Renal cortical epithelial cell (primary cell): ENCODE measurements around the gene CLEC9A. TPM values are rescaled to one million over a fixed set of nuclear protein-coding genes. Genes with fewer than 3 reads are reported as not detected.

ENCODE experiments used
- DNase-seq: peaks from one replicate; pipeline ENCODE4 v3.0.0-alpha.2; 2011; ENCODE audit warnings: low read depth
- total RNA-seq: library from RNA; depleted of rRNA; stranded (reverse); fragments of >200 nt; gene quantifications from 2 replicates; pipeline ENCODE4 v1.2.3, GENCODE V29; 2014

Gene CLEC9A
- total RNA-seq, 1 donor from 2014 or later = not detected

DNA sequence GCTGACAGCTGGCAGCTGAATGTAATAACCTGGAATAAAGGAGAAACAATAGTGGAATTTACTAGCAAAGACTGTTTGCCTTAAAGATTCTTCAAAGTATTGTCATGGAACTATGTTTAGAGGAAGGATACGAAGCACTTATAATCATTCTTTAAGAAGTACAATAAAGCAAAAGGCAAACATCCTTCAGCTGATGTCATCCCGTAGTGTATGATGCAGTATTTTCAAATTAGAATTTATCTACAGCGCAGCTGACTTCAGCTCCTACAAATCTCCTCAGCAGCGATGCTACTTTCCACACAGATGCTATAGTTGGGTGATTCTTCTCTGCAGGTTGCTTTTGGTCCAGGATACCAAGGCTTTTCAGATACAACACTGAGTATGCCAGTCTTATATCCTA is 36.8 kb downstream of the CLEC9A start:
- DNase-seq = no peak

DNA sequence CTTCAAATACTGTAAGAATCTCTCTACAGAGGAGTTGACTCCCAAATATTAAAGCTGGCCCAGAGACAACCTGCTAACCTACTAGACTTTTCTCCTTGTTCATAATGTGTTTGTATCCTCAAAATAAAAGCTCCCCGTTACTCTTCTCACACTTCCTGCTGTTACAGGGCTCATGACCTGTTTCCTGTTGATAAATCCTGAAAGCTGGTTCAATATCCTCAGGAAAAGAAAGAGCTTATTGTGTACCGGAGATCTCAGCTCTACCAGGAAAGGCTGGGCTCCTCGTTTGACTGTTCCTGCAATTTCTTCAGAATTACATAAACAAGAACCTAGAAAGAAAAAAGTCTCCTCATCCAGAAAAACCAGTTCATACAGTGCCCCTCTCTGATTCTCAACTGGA is 37.5 kb downstream of the CLEC9A start:
- DNase-seq = no peak

DNA sequence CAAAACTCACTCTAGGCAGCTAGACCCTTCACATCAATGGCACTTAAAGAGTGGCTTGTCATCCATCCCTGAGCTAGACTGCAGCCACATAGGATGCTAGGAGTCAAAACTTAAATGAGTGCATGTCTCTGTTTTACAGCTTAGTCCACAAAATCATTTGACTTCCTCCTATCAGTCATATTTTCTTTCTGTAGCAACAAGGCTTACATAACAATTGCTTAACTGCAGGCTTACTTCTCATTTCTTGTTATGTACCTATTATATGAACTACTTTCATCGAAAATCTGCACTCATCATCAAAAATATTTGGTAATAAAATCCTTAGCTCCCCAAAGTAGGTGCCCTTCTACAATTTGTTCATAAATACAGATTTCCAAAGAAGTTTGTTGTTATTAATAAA is 38.2 kb downstream of the CLEC9A start:
- DNase-seq = no peak

GRCh38 chr12:10069099-10069498 is 38.6 kb downstream of the CLEC9A start:
- DNase-seq = no peak

DNA sequence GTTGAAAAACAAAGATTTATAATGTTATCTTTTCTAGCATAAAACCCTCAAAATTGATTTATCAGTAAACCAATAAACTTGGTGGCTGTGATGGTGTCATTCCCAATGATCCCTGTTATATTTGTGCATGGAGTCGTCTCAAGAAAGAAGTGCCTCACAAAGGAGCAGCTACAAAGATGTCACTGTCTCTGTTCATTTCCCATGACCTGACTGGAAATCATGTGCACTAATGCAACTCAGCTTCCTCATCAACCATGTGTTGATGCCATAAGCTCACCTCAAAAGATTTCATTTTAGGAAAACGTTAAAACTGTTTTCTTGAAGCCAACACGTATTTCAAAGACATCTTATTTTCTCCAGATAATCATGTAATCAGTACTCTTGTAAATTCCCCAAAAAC is 39.5 kb downstream of the CLEC9A start:
- DNase-seq = no peak

GRCh38 chr12:10070380-10070779 is 39.9 kb downstream of the CLEC9A start:
- DNase-seq = no peak

GRCh38 chr12:10072131-10072530 is 41.6 kb downstream of the CLEC9A start:
- no peak for DNase-seq

GRCh38 chr12:10073261-10073660 is 42.8 kb downstream of the CLEC9A start:
- DNase-seq = no peak

GRCh38 chr12:10075451-10075850 is 45.0 kb downstream of the CLEC9A start:
- no peak for DNase-seq

DNA sequence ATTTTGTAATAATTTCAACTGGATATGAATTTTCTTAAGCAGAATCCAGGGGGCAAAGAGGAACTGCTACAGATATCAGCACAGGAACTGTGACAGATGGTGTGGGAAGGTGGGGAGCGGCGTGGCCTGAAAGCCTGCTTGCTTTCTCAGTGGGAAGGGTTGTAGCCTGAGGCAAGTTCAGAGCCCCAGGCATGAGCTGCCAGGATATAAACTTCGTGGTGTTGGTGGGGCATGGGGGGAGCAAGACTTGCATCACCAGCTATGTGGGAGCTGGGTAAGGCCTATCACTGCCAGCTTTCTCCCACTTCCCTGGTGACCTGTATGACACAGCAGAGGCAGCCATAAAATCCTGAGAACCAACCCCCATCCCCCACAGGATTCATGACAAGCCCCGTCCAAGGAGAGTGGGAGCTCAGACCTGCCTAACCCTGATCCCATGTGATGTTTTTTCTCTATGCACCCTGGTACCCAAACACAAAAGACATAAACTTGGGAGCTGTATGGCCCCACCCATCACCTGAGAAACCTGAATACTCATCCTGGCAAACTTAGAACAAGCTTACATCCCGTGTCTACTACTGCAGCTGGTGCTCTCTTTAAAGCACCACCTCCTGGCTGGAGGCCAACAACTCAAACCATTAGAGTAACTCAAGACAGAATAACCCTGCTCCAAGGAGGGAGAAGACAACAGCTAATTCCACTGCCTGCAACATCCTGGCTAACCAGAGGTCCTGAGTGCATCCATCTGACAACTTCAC is 51.8 kb downstream of the CLEC9A start:
- DNase-seq = no peak

DNA sequence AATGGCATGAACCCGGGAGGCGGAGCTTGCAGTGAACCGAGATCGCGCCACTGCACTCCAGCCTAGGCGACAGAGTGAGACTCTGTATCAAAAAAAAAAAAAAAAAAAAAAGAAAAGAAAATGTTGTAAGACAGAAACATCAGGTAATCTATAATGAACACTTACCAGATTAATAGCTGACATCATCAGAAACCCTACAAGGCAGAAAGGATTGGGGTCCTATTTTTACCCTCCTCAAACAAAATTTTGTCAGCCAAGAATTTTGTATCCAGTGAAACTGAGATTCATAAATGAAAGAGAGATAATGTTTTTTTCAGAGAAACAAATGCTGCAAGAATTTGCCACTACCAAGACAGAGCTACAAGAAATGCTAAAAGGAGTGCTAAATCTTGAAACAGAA is 54.3 kb downstream of the CLEC9A start:
- no peak for DNase-seq

- no peak for DNase-seq
These were observed 55.9 kb downstream of the CLEC9A start for GRCh38 chr12:10086387-10086786.

DNA sequence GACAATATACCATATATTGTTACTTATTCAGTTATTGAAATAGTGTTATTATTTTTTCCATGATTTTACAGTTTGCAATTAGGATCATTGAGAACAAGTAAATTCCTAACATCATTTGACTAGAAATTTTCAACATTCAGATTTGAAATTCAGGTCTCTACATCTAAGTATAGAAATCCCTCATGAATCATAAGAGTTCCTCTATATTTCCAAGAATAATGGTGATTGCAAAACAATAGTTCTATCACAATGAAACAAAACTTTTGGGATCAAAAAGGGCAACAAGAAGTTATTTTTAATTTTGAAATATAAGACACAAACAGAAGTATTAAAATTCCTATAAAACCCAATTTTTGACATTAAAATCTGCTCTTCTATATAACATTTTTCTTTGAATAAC is 57.5 kb downstream of the CLEC9A start:
- DNase-seq = no peak

GRCh38 chr12:10088955-10089900 is 58.7 kb downstream of the CLEC9A start:
- DNase-seq = no peak

GRCh38 chr12:10094646-10095395 is 64.3 kb downstream of the CLEC9A start:
- no peak for DNase-seq

- DNase-seq = no peak
These were observed 65.5 kb downstream of the CLEC9A start for GRCh38 chr12:10095971-10096370.

DNA sequence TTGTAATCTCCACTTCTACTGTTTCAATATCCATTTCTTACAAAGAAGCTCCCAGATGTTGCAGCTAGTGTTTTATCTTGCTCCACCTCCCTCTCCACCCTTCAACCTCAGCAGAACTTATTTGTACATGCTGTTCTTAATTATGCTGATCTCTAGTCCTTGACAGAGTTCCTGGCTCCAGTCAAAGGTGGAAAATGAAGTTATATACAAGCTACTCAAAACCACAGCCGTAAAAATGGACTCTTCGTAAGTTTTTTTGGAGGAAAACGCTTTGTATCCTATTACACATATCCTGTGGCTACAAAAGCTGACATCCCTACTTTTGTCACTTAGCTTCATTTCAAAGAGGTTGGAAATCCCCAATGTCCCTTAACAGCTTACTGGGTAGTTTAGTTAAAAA is 67.0 kb downstream of the CLEC9A start:
- DNase-seq = no peak

- no peak for DNase-seq
These were observed 68.3 kb downstream of the CLEC9A start, which contains the start of gene CLEC1A for GRCh38 chr12:10098791-10099190. TSS of gene CLEC1A (minus strand) at chr12:10098985. CDS start at chr12:10098922, 63 bp downstream.

DNA sequence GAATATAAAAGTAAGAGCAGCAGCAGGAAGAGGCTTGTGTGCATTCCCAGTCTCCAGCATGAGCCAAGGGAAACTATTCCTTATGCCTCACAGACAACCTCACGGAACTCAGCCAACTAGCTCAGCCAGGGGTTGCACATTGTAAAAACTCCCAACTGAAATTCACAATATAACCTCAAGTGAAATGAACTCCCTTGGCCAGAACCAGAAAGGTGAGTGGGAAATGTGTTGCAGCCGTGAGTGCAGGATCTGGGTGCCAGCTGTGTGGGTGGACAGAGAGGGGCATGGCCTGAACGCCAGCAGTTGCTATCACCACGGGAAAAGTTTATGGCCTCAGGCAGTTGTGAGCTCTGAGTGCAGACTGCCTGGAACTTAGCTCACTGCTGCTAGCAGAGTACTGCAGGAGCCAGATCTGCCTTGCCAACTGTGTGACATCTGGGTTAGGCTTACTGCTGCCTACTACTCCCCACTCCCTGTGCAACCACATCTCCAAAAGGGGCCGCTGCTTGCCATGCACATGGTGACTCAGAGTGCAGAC is 70.6 kb downstream of the CLEC9A start:
- peak; percentile 64 for DNase-seq

DNA sequence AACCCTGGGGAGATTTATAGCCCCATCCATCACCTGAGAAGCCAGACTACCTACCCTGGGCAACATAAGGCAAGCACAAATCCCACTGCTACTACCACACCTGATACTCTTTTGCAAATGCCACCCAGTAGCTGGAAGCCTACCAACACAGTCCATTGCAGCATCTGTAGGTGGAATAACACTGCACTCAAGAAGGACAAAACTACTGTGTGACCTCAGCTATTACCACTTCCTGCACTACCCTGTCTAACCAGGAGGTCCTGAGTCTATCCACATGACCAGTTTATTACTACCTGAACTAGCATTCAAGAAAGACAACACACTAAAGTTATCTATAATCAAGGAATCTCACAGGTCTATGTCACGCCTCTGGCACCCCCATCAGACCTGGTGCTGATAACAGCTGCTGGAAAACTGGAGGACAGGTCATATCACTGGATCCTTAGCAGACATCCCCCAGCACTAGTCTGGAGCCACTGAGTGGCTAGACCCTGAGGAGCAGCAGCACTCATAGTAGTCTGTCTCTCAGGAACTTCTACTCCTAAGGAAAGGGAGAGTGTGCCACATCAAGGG is 71.3 kb downstream of the CLEC9A start:
- DNase-seq = no peak

GRCh38 chr12:10102322-10102721 is 71.8 kb downstream of the CLEC9A start:
- no peak for DNase-seq
